Measurements from ENCODE around the gene IGDCC3. TPM values are rescaled to one million over a fixed set of nuclear protein-coding genes. Genes with fewer than 3 reads are reported as not detected.

IGDCC3 gene
- total RNA-seq, 2 experiments from 2014 or later = not detected

GRCh38 chr15:65374334-65374733, 3.5 kb downstream of the IGDCC3 start:
- intact Hi-C loops (cut with micrococcal nuclease) = no loop called here
- H3K4me1 Mint-ChIP-seq (ENCODE audit: low read depth) = peaks cover 14% of the 10 kb centered on the region
- ChIA-PET POLR2A (interaction anchor here (1.3 kb wide), 1 partner anchor 70 kb away, joined by 3 read pairs; the partner anchor contains the start of gene RNU5B-1), CTCF (interaction anchor here (1.1 to 1.4 kb wide), 2 partner anchors 11 to 53 kb away, joined by 3 to 7 read pairs; no protein-coding TSS in a partner anchor)
- peaks cover 43% of the 10 kb centered on the region for H3K27me3 Mint-ChIP-seq
- no peaks in the 10 kb centered on the region for H3K36me3 Mint-ChIP-seq
- H3K9me3 Mint-ChIP-seq = no peaks in the 10 kb centered on the region
- DNase-seq = no peak
- no peak overlapping the region for H3K4me3 Mint-ChIP-seq
- no peak overlapping the region for H3K27ac Mint-ChIP-seq

DNA sequence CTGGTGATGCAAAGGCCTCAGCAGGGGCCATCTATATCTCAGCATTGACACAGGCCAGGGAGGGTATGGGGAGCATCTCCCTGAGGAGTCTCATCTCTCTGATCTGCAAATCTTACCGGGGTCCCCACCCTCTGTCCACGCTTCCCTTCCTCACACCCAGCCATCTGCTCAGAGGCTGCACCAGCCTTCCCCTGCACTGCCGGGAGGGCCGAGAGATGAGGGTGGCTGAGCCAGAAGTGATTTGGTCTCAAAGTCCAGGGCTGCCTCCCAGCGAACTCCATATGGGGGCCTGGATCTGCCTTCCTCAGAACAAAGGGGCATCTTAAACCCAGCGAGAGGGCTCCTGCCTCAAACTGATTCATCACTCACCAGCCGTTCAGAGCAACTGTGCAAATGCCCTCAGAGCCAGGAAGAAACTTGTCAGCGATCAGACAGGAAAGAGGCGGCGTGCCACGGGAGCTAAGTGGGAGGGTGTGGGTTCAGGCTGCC, 4.6 kb downstream of the IGDCC3 start:
- peaks cover 37% of the 10 kb centered on the region for H3K27me3 Mint-ChIP-seq
- no peaks in the 10 kb centered on the region for H3K36me3 Mint-ChIP-seq
- intact Hi-C loops (cut with micrococcal nuclease) = no loop called here
- ChIA-PET POLR2A (no interaction called here), CTCF (interaction anchor here (1.0 to 1.2 kb wide), 2 partner anchors 10 to 12 kb away, joined by 3 to 5 read pairs; no protein-coding TSS in a partner anchor)
- DNase-seq = no peak
- H3K9me3 Mint-ChIP-seq = no peaks in the 10 kb centered on the region
- H3K4me1 Mint-ChIP-seq (ENCODE audit: low read depth) = peaks cover 10% of the 10 kb centered on the region
- no peak overlapping the region for H3K27ac Mint-ChIP-seq
- H3K4me3 Mint-ChIP-seq = no peak overlapping the region

GRCh38 chr15:65372787-65373067, 5.1 kb downstream of the IGDCC3 start:
- Mint-ChIP-seq H3K9me3 (no peaks in the 10 kb centered on the region), H3K27me3 (peaks cover 36% of the 10 kb centered on the region), H3K27ac (no peak overlapping the region), H3K4me1 (ENCODE audit: low read depth) (peaks cover 10% of the 10 kb centered on the region), H3K36me3 (no peaks in the 10 kb centered on the region), H3K4me3 (no peak overlapping the region)
- ChIA-PET POLR2A (no interaction called here), CTCF (interaction anchor here (1.0 to 1.2 kb wide), 2 partner anchors 11 to 12 kb away, joined by 3 to 5 read pairs; no protein-coding TSS in a partner anchor)
- DNase-seq = no peak
- intact Hi-C loops (cut with micrococcal nuclease) = no loop called here

- intact Hi-C loops (cut with micrococcal nuclease) = no loop called here
- H3K4me1 Mint-ChIP-seq (ENCODE audit: low read depth) = peaks cover 9% of the 10 kb centered on the region
- no peak overlapping the region for H3K27ac Mint-ChIP-seq
- no peak overlapping the region for H3K4me3 Mint-ChIP-seq
- POLR2A ChIA-PET = no interaction called here
- no peaks in the 10 kb centered on the region for H3K36me3 Mint-ChIP-seq
- CTCF ChIA-PET = interaction anchor here (1.0 to 1.2 kb wide), 2 partner anchors 11 to 13 kb away, joined by 3 to 5 read pairs; no protein-coding TSS in a partner anchor
- H3K9me3 Mint-ChIP-seq = no peaks in the 10 kb centered on the region
- H3K27me3 Mint-ChIP-seq = peaks cover 36% of the 10 kb centered on the region
- DNase-seq = no peak
These were observed 5.6 kb downstream of the IGDCC3 start for GRCh38 chr15:65371976-65372786.

DNA sequence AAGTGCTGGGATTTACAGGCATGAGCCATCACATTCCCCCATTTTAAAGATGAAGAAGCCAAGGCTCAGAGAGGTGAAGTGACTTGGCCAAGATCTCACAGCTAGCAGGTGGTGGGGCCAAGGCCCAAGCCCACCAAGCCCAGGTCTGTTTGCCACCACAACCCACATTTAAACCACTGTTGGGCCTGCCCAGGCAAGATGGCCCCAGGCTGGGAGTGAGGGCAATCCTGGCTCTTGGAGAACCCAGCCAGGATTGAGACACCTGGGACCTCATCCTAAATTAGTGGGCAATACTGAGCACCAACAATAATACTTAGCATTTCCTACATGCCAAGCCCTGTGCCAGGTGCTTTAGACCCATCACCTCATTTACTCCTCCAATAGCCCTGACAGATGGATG, 6.9 kb downstream of the IGDCC3 start:
- POLR2A ChIA-PET = no interaction called here
- Mint-ChIP-seq H3K9me3 (no peaks in the 10 kb centered on the region), H3K27ac (no peak overlapping the region), H3K4me3 (no peak overlapping the region), H3K36me3 (no peaks in the 10 kb centered on the region), H3K27me3 (peaks cover 24% of the 10 kb centered on the region), H3K4me1 (ENCODE audit: low read depth) (no peaks in the 10 kb centered on the region)
- CTCF ChIA-PET = interaction anchor here (0.6 kb wide), 1 partner anchor 34 kb away, joined by 4 read pairs; no protein-coding TSS in a partner anchor
- intact Hi-C loops (cut with micrococcal nuclease) = no loop called here
- no peak for DNase-seq

- no peaks in the 10 kb centered on the region for H3K9me3 Mint-ChIP-seq
- CTCF ChIA-PET = interaction anchor here (0.6 to 1.1 kb wide), 3 partner anchors 14 to 561 kb away, joined by 3 to 8 read pairs (median 4); no protein-coding TSS in a partner anchor
These were observed 8.2 kb downstream of the IGDCC3 start for GRCh38 chr15:65369651-65370050.

GRCh38 chr15:65369212-65369547, 8.6 kb downstream of the IGDCC3 start:
- ChIA-PET POLR2A (no interaction called here), CTCF (interaction anchor here (0.6 to 1.2 kb wide), 3 partner anchors 16 to 561 kb away, joined by 3 to 8 read pairs (median 5); no protein-coding TSS in a partner anchor)

More at GRCh38 chr15:65369651-65370050, 8.2 kb downstream of the IGDCC3 start:
- Mint-ChIP-seq H3K36me3 (no peaks in the 10 kb centered on the region), H3K4me3 (no peak overlapping the region), H3K27ac (no peak overlapping the region), H3K27me3 (peaks cover 13% of the 10 kb centered on the region), H3K4me1 (ENCODE audit: low read depth) (no peaks in the 10 kb centered on the region)
- DNase-seq = no peak
- intact Hi-C loops (cut with micrococcal nuclease) = no loop called here
- POLR2A ChIA-PET = interaction anchor here (0.7 kb wide), 1 partner anchor 50 kb away, joined by 3 read pairs; no protein-coding TSS in a partner anchor

DNA sequence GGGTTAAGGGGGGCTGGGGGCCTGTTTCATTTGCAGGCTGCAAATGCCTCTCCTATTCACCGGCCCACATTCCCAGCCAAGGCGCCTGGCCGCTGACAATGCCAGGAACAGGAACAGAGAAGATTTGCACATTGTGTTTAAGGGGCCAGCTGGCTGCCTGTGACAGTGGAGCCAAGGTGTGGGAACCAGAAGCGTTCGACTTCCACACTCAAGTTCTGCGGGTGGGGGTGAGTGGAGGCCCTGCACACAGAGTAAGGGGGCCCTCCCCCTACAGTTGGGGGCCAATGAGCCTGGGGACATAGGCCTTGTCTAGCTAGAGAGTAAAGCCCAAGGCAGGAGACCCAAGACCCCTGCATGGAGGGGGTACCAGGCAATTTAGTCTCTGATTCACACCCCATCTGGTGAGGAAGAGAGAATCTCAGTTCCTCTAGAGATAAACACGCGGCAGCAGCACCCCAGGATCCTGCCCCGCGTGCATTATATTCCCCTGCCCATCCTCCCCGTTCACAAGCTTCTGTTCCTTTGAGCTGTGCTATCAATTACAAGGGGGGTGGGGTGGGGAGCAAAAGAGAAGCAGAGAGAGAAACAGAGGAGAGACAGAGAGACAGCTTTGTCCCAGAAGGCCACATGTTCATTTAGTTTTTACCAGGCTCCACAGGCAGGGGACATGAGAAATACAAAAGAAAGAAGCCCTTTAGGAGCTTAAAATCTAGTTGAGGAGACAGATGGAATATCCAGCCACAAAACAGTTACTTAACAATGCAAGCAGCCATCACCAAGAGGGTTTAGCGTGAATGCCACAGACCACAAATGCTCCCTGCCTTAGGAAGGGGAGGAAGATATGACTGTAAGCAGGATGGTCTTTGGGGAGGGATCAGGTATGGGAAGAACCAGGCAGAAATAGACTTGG, 9.2 kb downstream of the IGDCC3 start:
- intact Hi-C loops (cut with micrococcal nuclease) = no loop called here
- POLR2A ChIA-PET = no interaction called here
- CTCF ChIA-PET = interaction anchor here (1.2 kb wide), 1 partner anchor 17 kb away, joined by 5 read pairs; no protein-coding TSS in a partner anchor
- Mint-ChIP-seq H3K36me3 (no peaks in the 10 kb centered on the region), H3K4me3 (no peak overlapping the region), H3K4me1 (ENCODE audit: low read depth) (no peaks in the 10 kb centered on the region), H3K27me3 (peaks cover 2% of the 10 kb centered on the region), H3K9me3 (no peaks in the 10 kb centered on the region), H3K27ac (no peak overlapping the region)
- DNase-seq = no peak

More at GRCh38 chr15:65369212-65369547, 8.6 kb downstream of the IGDCC3 start:
- Mint-ChIP-seq H3K4me3 (no peak overlapping the region), H3K9me3 (no peaks in the 10 kb centered on the region), H3K4me1 (ENCODE audit: low read depth) (no peaks in the 10 kb centered on the region), H3K27me3 (peaks cover 8% of the 10 kb centered on the region), H3K36me3 (no peaks in the 10 kb centered on the region), H3K27ac (no peak overlapping the region)
- intact Hi-C loops (cut with micrococcal nuclease) = no loop called here
- no peak for DNase-seq

DNA sequence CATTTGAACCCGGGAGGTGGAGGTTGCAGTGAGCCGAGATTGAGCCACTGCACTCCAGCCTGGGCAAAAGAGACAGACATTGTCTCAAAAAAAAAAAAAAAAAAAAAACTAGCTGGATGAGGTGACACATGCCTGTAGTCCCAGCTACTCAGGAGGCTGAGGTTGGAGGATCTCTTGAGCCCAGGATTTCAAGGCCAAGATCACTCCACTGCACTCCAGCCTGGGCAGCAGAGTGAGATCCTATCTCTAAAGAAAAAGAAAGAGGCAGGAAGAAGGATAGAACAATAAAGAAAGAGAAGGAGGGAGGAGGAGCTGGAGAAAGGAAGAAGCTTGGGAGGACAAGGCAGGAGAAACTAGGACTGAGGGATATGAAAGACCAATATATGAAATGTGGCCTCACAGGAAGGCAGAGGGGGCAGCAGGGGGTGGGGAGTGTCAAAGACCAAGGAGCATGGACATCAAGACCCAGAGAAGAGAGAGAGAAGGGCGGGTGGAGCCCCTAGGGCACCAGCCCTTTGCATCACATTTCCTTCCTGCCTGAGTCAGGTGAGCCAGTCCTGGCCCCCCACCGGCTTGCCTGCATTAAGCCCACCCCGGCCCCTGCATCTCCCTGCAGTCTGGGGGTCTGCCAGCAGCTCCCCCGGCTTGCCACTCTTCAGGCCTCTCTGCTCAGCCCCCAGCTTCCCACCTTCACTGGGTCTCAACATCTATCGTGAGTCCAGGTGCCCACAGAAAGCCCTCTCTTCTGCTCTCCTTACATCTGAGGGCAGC, 11.5 kb downstream of the IGDCC3 start:
- Mint-ChIP-seq H3K4me1 (ENCODE audit: low read depth) (no peaks in the 10 kb centered on the region), H3K4me3 (no peak overlapping the region), H3K27ac (no peak overlapping the region), H3K36me3 (no peaks in the 10 kb centered on the region), H3K27me3 (peaks cover 12% of the 10 kb centered on the region), H3K9me3 (no peaks in the 10 kb centered on the region)
- POLR2A ChIA-PET = no interaction called here
- intact Hi-C loops (cut with micrococcal nuclease) = no loop called here
- no peak for DNase-seq
- CTCF ChIA-PET = interaction anchor here (1.5 kb wide), 1 partner anchor 19 kb away, joined by 4 read pairs; no protein-coding TSS in a partner anchor

GRCh38 chr15:65365229-65365628, 12.6 kb downstream of the IGDCC3 start:
- POLR2A ChIA-PET = no interaction called here
- H3K4me1 Mint-ChIP-seq (ENCODE audit: low read depth) = no peaks in the 10 kb centered on the region
- H3K4me3 Mint-ChIP-seq = no peak overlapping the region
- H3K9me3 Mint-ChIP-seq = no peaks in the 10 kb centered on the region
- intact Hi-C loops (cut with micrococcal nuclease) = no loop called here
- no peak overlapping the region for H3K27ac Mint-ChIP-seq
- no peaks in the 10 kb centered on the region for H3K36me3 Mint-ChIP-seq
- CTCF ChIA-PET = no interaction called here
- no peak for DNase-seq
- peaks cover 11% of the 10 kb centered on the region for H3K27me3 Mint-ChIP-seq

DNA sequence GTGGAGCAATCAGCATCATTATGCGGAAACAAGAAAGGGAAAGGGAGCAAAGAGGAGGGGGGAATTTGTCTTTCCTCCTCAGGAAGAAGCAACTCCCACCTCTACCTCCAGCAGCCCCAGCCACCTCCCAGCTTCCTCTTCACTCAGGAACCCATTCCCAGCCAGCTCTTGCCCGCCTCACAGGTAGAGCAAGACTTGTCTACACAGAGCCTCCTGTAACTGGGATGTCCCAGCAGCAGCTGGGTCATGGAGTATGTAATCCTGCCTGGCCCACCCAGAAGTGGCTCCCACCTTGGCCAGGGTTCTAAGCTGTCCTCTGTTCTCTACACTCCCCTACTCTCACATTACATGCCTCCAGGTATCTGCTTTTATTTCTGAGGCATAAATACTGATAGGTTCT, 14.0 kb downstream of the IGDCC3 start:
- no peak for DNase-seq
- no peaks in the 10 kb centered on the region for H3K9me3 Mint-ChIP-seq
- no peaks in the 10 kb centered on the region for H3K36me3 Mint-ChIP-seq
- no peak overlapping the region for H3K27ac Mint-ChIP-seq
- no peak overlapping the region for H3K4me3 Mint-ChIP-seq
- POLR2A ChIA-PET = no interaction called here
- CTCF ChIA-PET = no interaction called here
- no peaks in the 10 kb centered on the region for H3K4me1 Mint-ChIP-seq (ENCODE audit: low read depth)
- intact Hi-C loops (cut with micrococcal nuclease) = no loop called here
- peaks cover 14% of the 10 kb centered on the region for H3K27me3 Mint-ChIP-seq
